ENCODE measurements around the gene SPATA31A3.
"Not testable (repeated sequence)": the region's sequence is repeated elsewhere in the genome, so short reads cannot be mapped to it uniquely, and the experiment has no call there.

The SPATA31A3 gene

GRCh38 chr9:66992450-66992849, at the start of gene SPATA31A3:
Gene SPATA31A3 (minus strand): TSS chr9:66992550. CDS start chr9:66992521, 29 bp downstream.
- DNase-seq = not testable (repeated sequence)

DNA sequence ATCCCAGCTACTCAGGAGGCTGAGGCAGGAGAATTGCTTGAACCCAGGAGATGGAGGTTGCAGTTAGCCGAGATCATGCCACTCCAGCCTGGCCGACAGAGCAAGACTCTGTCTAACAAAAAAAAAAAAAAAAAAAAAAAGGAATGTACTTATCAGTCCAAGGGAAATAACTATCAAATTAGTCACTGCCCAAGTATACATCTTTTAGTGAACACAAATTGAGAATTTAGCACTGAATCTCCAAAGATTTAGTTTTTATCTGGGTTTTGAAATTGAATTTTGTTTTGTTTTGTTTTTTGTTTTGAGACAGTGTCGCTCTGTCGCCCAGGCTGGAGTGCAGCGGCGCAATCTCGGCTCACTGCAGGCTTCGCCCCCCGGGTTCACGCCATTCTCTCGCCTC, 39.8 kb downstream of the SPATA31A3 start:
- not testable (repeated sequence) for DNase-seq

GRCh38 chr9:66942400-66943155, 49.8 kb downstream of the SPATA31A3 start:
- DNase-seq = not testable (repeated sequence)

DNA sequence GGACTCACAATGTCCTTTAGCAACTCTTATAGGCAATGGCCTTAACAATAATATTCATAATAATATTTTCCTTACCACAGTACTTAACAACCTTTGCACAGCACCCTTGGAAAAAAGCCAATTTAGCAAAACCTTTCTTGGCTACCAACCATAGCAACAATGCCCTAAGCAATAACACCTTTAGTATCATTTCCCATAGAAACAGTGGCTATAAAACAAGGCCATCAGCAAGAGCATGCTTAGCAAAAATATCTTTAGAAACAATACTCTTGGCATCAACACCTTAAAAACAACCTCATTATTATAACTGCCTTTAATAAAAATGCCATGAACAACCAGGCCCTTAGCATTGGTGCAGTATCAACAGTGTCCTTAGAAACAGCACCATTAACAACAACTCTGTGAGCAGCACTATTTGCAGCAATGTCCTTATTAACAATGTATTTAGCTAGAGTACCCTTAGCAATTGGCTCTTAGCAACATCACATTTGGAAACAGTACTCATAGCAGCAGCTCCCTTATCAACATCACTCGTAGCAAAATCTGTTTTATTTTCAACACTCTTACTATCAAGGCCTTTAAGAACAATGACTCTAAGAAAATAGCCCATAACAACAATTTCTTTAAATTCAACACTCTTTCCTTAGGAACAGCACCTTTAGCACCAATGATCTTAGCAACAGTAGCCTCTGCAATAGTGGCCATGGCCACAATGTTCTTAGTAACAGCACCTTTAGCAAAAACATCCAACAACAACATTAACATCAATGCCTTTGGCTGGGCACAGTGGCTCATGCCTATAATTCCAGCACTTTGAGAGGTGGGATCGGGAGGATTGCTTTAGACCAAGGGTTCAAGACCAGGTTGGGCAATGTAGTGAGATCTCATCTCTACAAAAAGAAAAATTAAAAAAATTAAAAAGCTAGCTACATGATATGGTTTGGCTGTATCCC, 52.2 kb downstream of the SPATA31A3 start:
- DNase-seq = not testable (repeated sequence)

DNA sequence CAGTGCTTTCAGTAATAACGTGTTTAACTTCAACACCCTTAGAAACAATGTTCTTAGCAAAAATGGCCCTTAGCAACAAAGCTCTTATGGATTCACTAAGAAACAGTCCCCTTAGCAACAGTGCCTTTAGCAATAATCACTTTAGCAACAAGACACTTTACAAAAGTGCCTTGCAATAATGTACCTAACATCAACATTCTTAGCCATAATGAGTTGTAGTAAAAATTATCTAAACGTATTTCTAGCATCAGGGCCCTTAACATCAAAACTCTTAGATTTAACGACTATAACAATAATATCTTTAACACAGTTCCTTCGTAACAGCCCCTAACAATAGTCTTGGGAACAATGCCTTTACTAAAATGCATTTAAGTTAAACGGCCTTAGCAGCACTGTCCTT, 54.0 kb downstream of the SPATA31A3 start:
- not testable (repeated sequence) for DNase-seq

DNA sequence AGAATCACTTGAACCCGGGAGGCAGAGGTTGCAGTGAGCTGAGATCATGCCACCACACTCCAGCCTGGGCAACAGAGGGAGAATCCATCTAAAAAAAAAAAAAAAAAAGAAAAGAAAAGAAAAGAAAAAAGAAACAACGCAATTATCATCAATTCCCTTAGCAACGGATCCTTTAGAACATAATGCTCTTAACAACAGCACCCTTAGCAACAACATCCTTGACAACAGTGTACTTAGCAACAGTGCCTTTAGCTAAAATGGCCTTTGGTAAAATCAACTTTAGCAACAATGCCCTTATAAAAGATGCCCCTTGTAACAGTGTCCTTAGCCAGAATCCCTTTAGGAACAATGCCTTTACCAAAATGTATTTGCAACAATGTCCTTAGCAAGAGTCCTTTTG, 54.7 kb downstream of the SPATA31A3 start:
- not testable (repeated sequence) for DNase-seq

Data from NCI-H1048 (cell line).